ENCODE data around the gene PLP2.

Gene PLP2

DNA sequence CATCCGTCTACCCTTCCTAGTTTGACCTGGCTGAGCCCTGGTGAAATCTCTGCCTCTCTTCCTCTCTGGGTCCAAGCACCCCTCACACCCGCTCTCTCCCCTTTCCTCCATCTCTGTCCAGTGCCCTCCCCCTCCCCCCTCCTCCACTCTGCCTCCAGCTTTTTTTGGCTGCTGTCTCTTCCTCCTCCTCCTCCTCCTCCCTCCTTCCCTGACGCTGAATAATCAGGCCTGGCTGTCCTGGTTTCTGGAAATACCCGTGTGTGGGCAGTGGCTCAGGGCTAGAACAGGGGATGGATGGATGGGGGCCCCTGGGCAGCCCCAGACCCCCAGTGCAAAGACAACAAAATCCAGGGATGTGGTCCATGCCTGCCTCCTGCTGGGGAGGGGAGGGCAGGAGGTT lies 33.0 kb downstream of the PLP2 start:
- H3K4me2 ChIP-seq (ENCODE audit: low read length) = no peak overlapping the region
- no peaks in the 10 kb centered on the region for H3K79me2 ChIP-seq (ENCODE audit: insufficient read depth, low read length)
- no peaks in the 10 kb centered on the region for H3K36me3 ChIP-seq (ENCODE audit: insufficient read depth, low read length)
- H3K9me2 ChIP-seq (ENCODE audit: low read depth, low read length) = no peaks in the 10 kb centered on the region
- H3K27ac ChIP-seq (ENCODE audit: low read depth, low read length, poor library complexity, severe bottlenecking) = no peak overlapping the region
- H3K9me3 ChIP-seq (ENCODE audit: low read length) = no peaks in the 10 kb centered on the region
- H3K4me1 ChIP-seq (ENCODE audit: insufficient read depth, low read length, severe bottlenecking) = peaks cover 8% of the 10 kb centered on the region
- no peaks in the 10 kb centered on the region for H3F3A ChIP-seq (ENCODE audit: insufficient read depth, low read length)
- TF ChIP-seq CTCF (IDR thresholded peaks at IDR 0.05; ENCODE audit: low read length) (no peak), EZH2 (IDR thresholded peaks at IDR 0.05; ENCODE audit: borderline replicate concordance, low read length) (no peak)
- H3K4me3 ChIP-seq (ENCODE audit: low read depth, low read length, poor library complexity, severe bottlenecking) = no peak overlapping the region
- H3K27me3 ChIP-seq (ENCODE audit: insufficient read depth, low read length) = no peaks in the 10 kb centered on the region
- H3K9ac ChIP-seq (ENCODE audit: low read length) = no peak overlapping the region
- H4K20me1 ChIP-seq (ENCODE audit: insufficient read depth, low read length) = no peaks in the 10 kb centered on the region
- no peak overlapping the region for H2AFZ ChIP-seq (ENCODE audit: low read length)

- Histone ChIP-seq H2AFZ (ENCODE audit: low read length) (no peak overlapping the region), H3K36me3 (ENCODE audit: insufficient read depth, low read length) (no peaks in the 10 kb centered on the region), H3K9me3 (ENCODE audit: low read length) (no peaks in the 10 kb centered on the region), H3K9ac (ENCODE audit: low read length) (no peak overlapping the region), H3K27me3 (ENCODE audit: insufficient read depth, low read length) (no peaks in the 10 kb centered on the region), H3K9me2 (ENCODE audit: low read depth, low read length) (no peaks in the 10 kb centered on the region), H3K4me3 (ENCODE audit: low read depth, low read length, poor library complexity, severe bottlenecking) (no peak overlapping the region), H4K20me1 (ENCODE audit: insufficient read depth, low read length) (no peaks in the 10 kb centered on the region), H3K4me2 (ENCODE audit: low read length) (no peak overlapping the region), H3K27ac (ENCODE audit: low read depth, low read length, poor library complexity, severe bottlenecking) (no peak overlapping the region), H3K4me1 (ENCODE audit: insufficient read depth, low read length, severe bottlenecking) (peaks cover 3% of the 10 kb centered on the region), H3F3A (ENCODE audit: insufficient read depth, low read length) (no peaks in the 10 kb centered on the region), H3K79me2 (ENCODE audit: insufficient read depth, low read length) (no peaks in the 10 kb centered on the region)
- no peak for TF ChIP-seq CTCF (IDR thresholded peaks at IDR 0.05; ENCODE audit: low read length)
- TF ChIP-seq EZH2 (IDR thresholded peaks at IDR 0.05; ENCODE audit: borderline replicate concordance, low read length) = no peak
Observed at GRCh38 chrX:49205443-49205842, 33.7 kb downstream of the PLP2 start.

DNA sequence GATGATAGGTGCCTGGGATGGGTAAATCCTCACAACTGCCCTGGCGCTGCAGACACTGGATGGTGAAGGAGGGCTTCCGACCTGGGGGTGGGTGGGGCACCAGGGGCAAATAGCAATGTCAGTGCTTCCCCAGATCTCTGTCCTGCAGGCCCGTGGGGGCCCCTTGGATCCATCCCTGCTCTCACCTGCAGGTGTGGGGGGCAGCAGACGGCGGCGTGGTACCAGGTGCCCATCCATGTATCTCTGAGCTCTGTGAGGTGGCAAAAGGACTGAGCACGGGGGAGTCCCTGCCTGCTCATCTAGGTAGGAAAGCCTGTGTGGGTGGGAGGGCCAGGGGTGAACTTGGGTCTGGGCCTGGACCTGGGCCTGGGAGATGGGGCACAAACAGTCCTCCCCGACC lies 34.8 kb downstream of the PLP2 start:
- no peak overlapping the region for H3K9ac ChIP-seq (ENCODE audit: low read length)
- H3K9me3 ChIP-seq (ENCODE audit: low read length) = no peaks in the 10 kb centered on the region
- no peaks in the 10 kb centered on the region for H3K36me3 ChIP-seq (ENCODE audit: insufficient read depth, low read length)
- no peak overlapping the region for H3K27ac ChIP-seq (ENCODE audit: low read depth, low read length, poor library complexity, severe bottlenecking)
- no peak overlapping the region for H3K4me3 ChIP-seq (ENCODE audit: low read depth, low read length, poor library complexity, severe bottlenecking)
- TF ChIP-seq EZH2 (IDR thresholded peaks at IDR 0.05; ENCODE audit: borderline replicate concordance, low read length) (no peak), CTCF (IDR thresholded peaks at IDR 0.05; ENCODE audit: low read length) (no peak)
- no peaks in the 10 kb centered on the region for H3K4me1 ChIP-seq (ENCODE audit: insufficient read depth, low read length, severe bottlenecking)
- no peak overlapping the region for H3K4me2 ChIP-seq (ENCODE audit: low read length)
- H3K27me3 ChIP-seq (ENCODE audit: insufficient read depth, low read length) = no peaks in the 10 kb centered on the region
- H2AFZ ChIP-seq (ENCODE audit: low read length) = no peak overlapping the region
- no peaks in the 10 kb centered on the region for H3K79me2 ChIP-seq (ENCODE audit: insufficient read depth, low read length)
- no peaks in the 10 kb centered on the region for H3K9me2 ChIP-seq (ENCODE audit: low read depth, low read length)
- no peaks in the 10 kb centered on the region for H4K20me1 ChIP-seq (ENCODE audit: insufficient read depth, low read length)
- H3F3A ChIP-seq (ENCODE audit: insufficient read depth, low read length) = no peaks in the 10 kb centered on the region

All from OCI-LY1 (cell line).